Measurements from ENCODE around the gene EDNRA.

EDNRA gene

GRCh38 chr4:147480502-147480890 lies 401 bp upstream of the EDNRA start:
- no peak for TF ChIP-seq CTCF (IDR thresholded peaks at IDR 0.05; ENCODE audit: unreplicated experiment in 3 of 3)
- H3K4me3 Mint-ChIP-seq: peak overlapping the region; percentile 94 to 98 (median 96)
- H3K27me3 Mint-ChIP-seq (ENCODE audit: low read depth): peaks cover 7% of the 10 kb centered on the region
- peaks cover 33% of the 10 kb centered on the region for H3K4me1 Mint-ChIP-seq
- H3K9me3 Mint-ChIP-seq: peaks cover 3% of the 10 kb centered on the region
- peaks cover 12% of the 10 kb centered on the region for H3K36me3 Mint-ChIP-seq (ENCODE audit: low read depth)
- H3K27ac Mint-ChIP-seq: peak overlapping the region; percentile 98 to 99 (median 98)

- Mint-ChIP-seq H3K27me3 (ENCODE audit: low read depth) (peaks cover 7% of the 10 kb centered on the region), H3K9me3 (peaks cover 3% of the 10 kb centered on the region), H3K27ac (peak overlapping the region; percentile 95 to 99 (median 98)), H3K36me3 (ENCODE audit: low read depth) (peaks cover 23% of the 10 kb centered on the region), H3K4me3 (peak overlapping the region; percentile 94 to 98 (median 96)), H3K4me1 (peaks cover 33% of the 10 kb centered on the region)
- no peak for TF ChIP-seq CTCF (IDR thresholded peaks at IDR 0.05; ENCODE audit: unreplicated experiment in 3 of 3)
These were observed 746 bp downstream of the EDNRA start for GRCh38 chr4:147481577-147482109.

GRCh38 chr4:147482281-147482680 lies 1.4 kb downstream of the EDNRA start:
- peaks cover 33% of the 10 kb centered on the region for H3K4me1 Mint-ChIP-seq
- peaks cover 3% of the 10 kb centered on the region for H3K9me3 Mint-ChIP-seq
- peak overlapping the region; percentile 94 to 98 (median 96) for H3K4me3 Mint-ChIP-seq
- H3K27me3 Mint-ChIP-seq (ENCODE audit: low read depth): peaks cover 7% of the 10 kb centered on the region
- no peak for TF ChIP-seq CTCF (IDR thresholded peaks at IDR 0.05; ENCODE audit: unreplicated experiment in 3 of 3)
- H3K27ac Mint-ChIP-seq: peak overlapping the region; percentile 95 to 99 (median 98)
- peaks cover 29% of the 10 kb centered on the region for H3K36me3 Mint-ChIP-seq (ENCODE audit: low read depth)

GRCh38 chr4:147485167-147485566 lies 4.3 kb downstream of the EDNRA start:
- Mint-ChIP-seq H3K36me3 (ENCODE audit: low read depth) (peaks cover 47% of the 10 kb centered on the region), H3K27me3 (ENCODE audit: low read depth) (peaks cover 7% of the 10 kb centered on the region), H3K4me1 (peaks cover 33% of the 10 kb centered on the region), H3K9me3 (peaks cover 3% of the 10 kb centered on the region), H3K4me3 (peak overlapping the region; percentile 9 to 43 (median 41)), H3K27ac (peak overlapping the region in 2 of 3 experiments; percentile 7 to 30)
- TF ChIP-seq CTCF (IDR thresholded peaks at IDR 0.05; ENCODE audit: unreplicated experiment in 3 of 3): no peak

- no peak overlapping the region for H3K27ac Mint-ChIP-seq
- no peak for TF ChIP-seq CTCF (IDR thresholded peaks at IDR 0.05; ENCODE audit: unreplicated experiment in 3 of 3)
- peaks cover 1% of the 10 kb centered on the region for H3K27me3 Mint-ChIP-seq (ENCODE audit: low read depth)
- H3K4me3 Mint-ChIP-seq: peak overlapping the region in 2 of 3 experiments; percentile 6 to 30
- no peaks in the 10 kb centered on the region for H3K9me3 Mint-ChIP-seq
- H3K36me3 Mint-ChIP-seq (ENCODE audit: low read depth): peaks cover 49% of the 10 kb centered on the region
- H3K4me1 Mint-ChIP-seq: peaks cover 44% of the 10 kb centered on the region
These were observed 6.7 kb downstream of the EDNRA start for GRCh38 chr4:147487616-147488015.

- no peaks in the 10 kb centered on the region for H3K27me3 Mint-ChIP-seq (ENCODE audit: low read depth)
- peak overlapping the region in 2 of 3 experiments; percentile 10 to 63 for H3K27ac Mint-ChIP-seq
- peaks cover 48% of the 10 kb centered on the region for H3K4me1 Mint-ChIP-seq
- H3K4me3 Mint-ChIP-seq: peak overlapping the region in 2 of 3 experiments; percentile 28 to 44
- TF ChIP-seq CTCF (IDR thresholded peaks at IDR 0.05; ENCODE audit: unreplicated experiment in 3 of 3): no peak
- H3K9me3 Mint-ChIP-seq: no peaks in the 10 kb centered on the region
- H3K36me3 Mint-ChIP-seq (ENCODE audit: low read depth): peaks cover 48% of the 10 kb centered on the region
These were observed 7.7 kb downstream of the EDNRA start for GRCh38 chr4:147488556-147488955.
